Prostate gland (tissue), 2 donors: ENCODE data around the gene ZNF358.
A peak's percentile ranks its signal among the peaks of the same experiment; 100 is the strongest.

Experiments
- POLR2A ChIP-seq: fragments of 450-650 bp; IDR thresholded peaks from one replicate; pipeline ENCODE4 v1.6.1; 2016; ENCODE audit warnings: antibody characterized with exemption, mild to moderate bottlenecking
- TF ChIP-seq, protein P1 (sequence below), 4 experiments: fragments of 200-600 bp in 2 of 4; fragments of 450-650 bp in 2 of 4; sonication (generic) in 2 of 4; IDR thresholded peaks; 1 replicate in 3 of 4; 2 replicates in 1 of 4; pipeline ENCODE4 v1.5.1; 2016 to 2019; ENCODE audit warnings: antibody characterized with exemption in 4 of 4, mild to moderate bottlenecking in 2 of 4, moderate library complexity in 2 of 4

DNA sequence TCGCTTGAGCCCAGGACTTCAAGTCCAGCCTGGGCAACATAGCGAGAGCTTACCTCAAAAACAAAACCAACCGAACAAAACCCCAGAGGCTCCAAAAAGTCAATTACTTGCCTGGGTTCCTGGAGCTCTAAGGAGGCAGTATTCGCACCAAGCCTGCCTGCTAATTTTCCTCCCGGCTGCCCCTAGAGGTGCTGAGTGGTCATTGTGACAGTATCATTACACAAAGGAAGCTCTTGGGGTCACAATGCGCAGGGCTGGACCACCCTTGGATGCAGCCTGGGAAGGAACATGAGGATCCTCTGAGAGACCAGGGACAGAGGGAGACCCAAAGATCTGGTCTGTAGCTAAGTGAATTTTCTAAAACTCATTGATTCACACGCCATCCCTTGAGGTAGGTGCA, 18.6 kb upstream of the ZNF358 start:
- no peak for TF ChIP-seq POLR2A
- TF ChIP-seq, protein P1, sequence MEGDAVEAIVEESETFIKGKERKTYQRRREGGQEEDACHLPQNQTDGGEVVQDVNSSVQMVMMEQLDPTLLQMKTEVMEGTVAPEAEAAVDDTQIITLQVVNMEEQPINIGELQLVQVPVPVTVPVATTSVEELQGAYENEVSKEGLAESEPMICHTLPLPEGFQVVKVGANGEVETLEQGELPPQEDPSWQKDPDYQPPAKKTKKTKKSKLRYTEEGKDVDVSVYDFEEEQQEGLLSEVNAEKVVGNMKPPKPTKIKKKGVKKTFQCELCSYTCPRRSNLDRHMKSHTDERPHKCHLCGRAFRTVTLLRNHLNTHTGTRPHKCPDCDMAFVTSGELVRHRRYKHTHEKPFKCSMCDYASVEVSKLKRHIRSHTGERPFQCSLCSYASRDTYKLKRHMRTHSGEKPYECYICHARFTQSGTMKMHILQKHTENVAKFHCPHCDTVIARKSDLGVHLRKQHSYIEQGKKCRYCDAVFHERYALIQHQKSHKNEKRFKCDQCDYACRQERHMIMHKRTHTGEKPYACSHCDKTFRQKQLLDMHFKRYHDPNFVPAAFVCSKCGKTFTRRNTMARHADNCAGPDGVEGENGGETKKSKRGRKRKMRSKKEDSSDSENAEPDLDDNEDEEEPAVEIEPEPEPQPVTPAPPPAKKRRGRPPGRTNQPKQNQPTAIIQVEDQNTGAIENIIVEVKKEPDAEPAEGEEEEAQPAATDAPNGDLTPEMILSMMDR (IDR thresholded peaks at IDR 0.05): peak in 1 of 4 experiments; percentile 18
